Measurements from ENCODE around the gene BMS1.

DNA sequence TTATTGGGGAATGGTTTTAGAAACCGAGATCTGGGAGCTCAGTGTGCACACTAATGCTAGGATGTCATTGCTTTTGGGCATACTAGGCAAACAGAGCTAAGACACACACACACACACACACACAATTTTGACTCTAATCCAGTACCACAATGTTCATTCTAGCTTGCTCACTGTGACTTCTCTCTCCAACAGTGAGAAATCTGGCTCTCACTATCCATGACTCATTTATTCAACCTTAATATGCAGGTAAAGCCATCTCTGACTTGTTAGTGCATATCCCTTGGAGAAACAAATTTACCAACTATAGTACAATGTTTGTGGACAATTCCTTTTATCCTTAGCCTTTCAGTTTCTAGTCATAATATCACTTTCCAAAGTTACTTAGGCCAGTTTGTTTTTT lies 5.9 kb upstream of the BMS1 start:
- no peak for TF ChIP-seq POLR2A (IDR thresholded peaks at IDR 0.05)
- TF ChIP-seq, protein P1, sequence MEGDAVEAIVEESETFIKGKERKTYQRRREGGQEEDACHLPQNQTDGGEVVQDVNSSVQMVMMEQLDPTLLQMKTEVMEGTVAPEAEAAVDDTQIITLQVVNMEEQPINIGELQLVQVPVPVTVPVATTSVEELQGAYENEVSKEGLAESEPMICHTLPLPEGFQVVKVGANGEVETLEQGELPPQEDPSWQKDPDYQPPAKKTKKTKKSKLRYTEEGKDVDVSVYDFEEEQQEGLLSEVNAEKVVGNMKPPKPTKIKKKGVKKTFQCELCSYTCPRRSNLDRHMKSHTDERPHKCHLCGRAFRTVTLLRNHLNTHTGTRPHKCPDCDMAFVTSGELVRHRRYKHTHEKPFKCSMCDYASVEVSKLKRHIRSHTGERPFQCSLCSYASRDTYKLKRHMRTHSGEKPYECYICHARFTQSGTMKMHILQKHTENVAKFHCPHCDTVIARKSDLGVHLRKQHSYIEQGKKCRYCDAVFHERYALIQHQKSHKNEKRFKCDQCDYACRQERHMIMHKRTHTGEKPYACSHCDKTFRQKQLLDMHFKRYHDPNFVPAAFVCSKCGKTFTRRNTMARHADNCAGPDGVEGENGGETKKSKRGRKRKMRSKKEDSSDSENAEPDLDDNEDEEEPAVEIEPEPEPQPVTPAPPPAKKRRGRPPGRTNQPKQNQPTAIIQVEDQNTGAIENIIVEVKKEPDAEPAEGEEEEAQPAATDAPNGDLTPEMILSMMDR (IDR thresholded peaks at IDR 0.05 in 8 of 11, conservative IDR thresholded peaks at IDR 0.05 in 3 of 11) = no peak
